ENCODE data around the gene ZDHHC5. TPM values are rescaled to one million over a fixed set of nuclear protein-coding genes. Genes with fewer than 3 reads are reported as not detected.
"Not testable (repeated sequence)": the region's sequence is repeated elsewhere in the genome, so short reads cannot be mapped to it uniquely, and the experiment has no call there.

The ZDHHC5 gene
- total RNA-seq, 1 donor from 2014 or later = 29.7 TPM

GRCh38 chr11:57667117-57667735, 688 bp upstream of the ZDHHC5 start:
- DNase-seq (ENCODE audit: low read depth in 2 of 2) = peak; percentile 99

GRCh38 chr11:57668434-57668782, 494 bp downstream of the ZDHHC5 start:
- peak; percentile 29 to 45 for DNase-seq (ENCODE audit: low read depth in 2 of 2)

GRCh38 chr11:57674251-57674650, 6.3 kb downstream of the ZDHHC5 start:
- DNase-seq (ENCODE audit: low read depth in 2 of 2) = no peak

- DNase-seq (ENCODE audit: low read depth in 2 of 2) = no peak
These were observed 7.4 kb downstream of the ZDHHC5 start for GRCh38 chr11:57675176-57675941.

GRCh38 chr11:57679396-57679795, 11.5 kb downstream of the ZDHHC5 start:
- DNase-seq (ENCODE audit: low read depth in 2 of 2) = no peak

GRCh38 chr11:57680552-57680874, 12.6 kb downstream of the ZDHHC5 start:
- DNase-seq (ENCODE audit: low read depth in 2 of 2) = peak in 1 of 2 donors; percentile 36

- DNase-seq (ENCODE audit: low read depth in 2 of 2) = no peak
These were observed 13.3 kb downstream of the ZDHHC5 start for GRCh38 chr11:57681168-57681567.

GRCh38 chr11:57690474-57690873, 22.6 kb downstream of the ZDHHC5 start:
- not testable (repeated sequence) for DNase-seq (ENCODE audit: low read depth in 2 of 2)

GRCh38 chr11:57698843-57699365, 31.0 kb downstream of the ZDHHC5 start:
- no peak for DNase-seq (ENCODE audit: low read depth in 2 of 2)

- no peak for DNase-seq (ENCODE audit: low read depth in 2 of 2)
These were observed 31.9 kb downstream of the ZDHHC5 start for GRCh38 chr11:57699813-57700212.

GRCh38 chr11:57700425-57700824, 32.5 kb downstream of the ZDHHC5 start:
- no peak for DNase-seq (ENCODE audit: low read depth in 2 of 2)

- no peak for DNase-seq (ENCODE audit: low read depth in 2 of 2)
These were observed 35.4 kb downstream of the ZDHHC5 start for GRCh38 chr11:57703341-57703740.

- no peak for DNase-seq (ENCODE audit: low read depth in 2 of 2)
These were observed 37.0 kb downstream of the ZDHHC5 start for GRCh38 chr11:57704932-57705331.

- DNase-seq (ENCODE audit: low read depth in 2 of 2) = not testable (repeated sequence)
These were observed 37.5 kb downstream of the ZDHHC5 start for GRCh38 chr11:57705432-57705831.

- no peak for DNase-seq (ENCODE audit: low read depth in 2 of 2)
These were observed 42.0 kb downstream of the ZDHHC5 start for GRCh38 chr11:57709802-57710367.

- peak; percentile 74 to 83 for DNase-seq (ENCODE audit: low read depth in 2 of 2)
These were observed 43.7 kb downstream of the ZDHHC5 start, which contains the start of gene MED19 for GRCh38 chr11:57711414-57712255. Gene MED19, minus strand, starts transcription at chr11:57712215. Its CDS starts 36 bp downstream, at chr11:57712179.

- peak; percentile 99 to 100 for DNase-seq (ENCODE audit: low read depth in 2 of 2)
These were observed 44.6 kb downstream of the ZDHHC5 start, which contains the start of gene TMX2 for GRCh38 chr11:57712256-57713150. Gene TMX2, plus strand, starts transcription at chr11:57712593. Its CDS starts 26 bp downstream, at chr11:57712619.

GRCh38 chr11:57713835-57714234, 45.9 kb downstream of the ZDHHC5 start:
- no peak for DNase-seq (ENCODE audit: low read depth in 2 of 2)

- DNase-seq (ENCODE audit: low read depth in 2 of 2) = not testable (repeated sequence)
These were observed 48.8 kb downstream of the ZDHHC5 start for GRCh38 chr11:57716726-57717125.

GRCh38 chr11:57727185-57727584, 59.3 kb downstream of the ZDHHC5 start:
- DNase-seq (ENCODE audit: low read depth in 2 of 2) = no peak
